ENCODE measurements around the gene ZMIZ1.
"Not testable (repeated sequence)": the region's sequence is repeated elsewhere in the genome, so short reads cannot be mapped to it uniquely, and the experiment has no call there.

Gene ZMIZ1

DNA sequence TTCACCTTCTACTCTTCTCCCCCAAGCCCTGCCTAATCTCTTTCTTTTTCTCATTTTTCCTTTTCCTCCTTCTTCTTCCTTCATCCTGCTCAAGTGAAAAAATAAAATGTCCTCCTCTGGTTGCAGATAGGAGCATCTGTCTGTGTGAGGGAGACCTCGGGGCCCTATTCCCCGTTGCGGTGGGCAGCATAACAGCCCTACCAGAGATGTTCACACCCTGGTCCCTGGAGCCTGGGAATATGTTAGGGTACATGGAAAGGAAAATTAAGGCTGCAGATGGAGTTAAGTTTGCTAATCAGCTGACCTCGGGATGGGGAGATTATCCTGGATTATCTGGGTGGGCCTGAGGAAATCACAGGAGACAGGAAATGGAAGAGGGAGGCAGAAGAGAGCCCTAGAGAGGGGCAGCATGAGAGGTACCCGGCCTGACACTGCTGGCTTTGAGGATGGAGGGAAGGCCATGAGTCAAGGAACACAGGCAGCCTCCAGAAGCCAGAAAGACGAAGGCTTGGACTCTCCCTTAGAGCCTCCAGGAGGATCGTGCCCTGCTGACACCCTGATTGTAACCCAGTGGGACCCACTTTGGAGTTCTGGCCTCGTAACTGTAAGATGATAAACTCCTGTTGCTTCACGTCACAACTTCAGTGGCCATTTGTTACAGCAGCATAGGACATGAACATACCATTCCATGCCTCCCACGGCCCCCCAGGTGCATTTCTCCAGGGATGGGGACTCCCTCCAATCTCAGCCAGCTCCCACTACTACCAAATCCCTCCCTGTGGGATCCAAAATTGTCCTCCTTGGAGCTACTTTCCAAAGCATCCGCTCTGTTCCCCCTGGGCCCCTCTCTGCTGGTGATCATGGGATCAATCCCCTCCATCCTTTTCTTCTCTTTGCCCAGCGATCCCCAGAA, 39.0 kb upstream of the ZMIZ1 start:
- DNase-seq (ENCODE audit: low spot score): no peak

DNA sequence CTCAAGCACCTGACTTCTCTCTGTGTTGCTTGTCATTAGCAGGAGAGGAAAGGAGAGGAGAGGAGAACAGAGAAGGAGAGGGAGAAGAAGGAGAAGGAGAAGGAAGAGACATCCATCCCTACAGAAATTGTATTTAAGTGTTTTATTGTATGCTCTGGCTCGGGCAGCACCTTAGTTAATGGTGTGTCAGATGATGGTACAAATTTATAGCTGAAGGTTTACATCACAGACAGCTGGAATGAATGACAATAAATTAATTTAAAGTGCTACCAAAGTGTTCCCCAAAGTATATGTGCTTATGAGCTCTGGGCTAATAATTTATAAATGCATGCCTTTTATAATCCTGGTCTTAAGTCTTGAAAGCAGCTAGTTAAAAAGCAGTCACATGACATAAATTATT, 38.1 kb upstream of the ZMIZ1 start:
- DNase-seq (ENCODE audit: low spot score): no peak

DNA sequence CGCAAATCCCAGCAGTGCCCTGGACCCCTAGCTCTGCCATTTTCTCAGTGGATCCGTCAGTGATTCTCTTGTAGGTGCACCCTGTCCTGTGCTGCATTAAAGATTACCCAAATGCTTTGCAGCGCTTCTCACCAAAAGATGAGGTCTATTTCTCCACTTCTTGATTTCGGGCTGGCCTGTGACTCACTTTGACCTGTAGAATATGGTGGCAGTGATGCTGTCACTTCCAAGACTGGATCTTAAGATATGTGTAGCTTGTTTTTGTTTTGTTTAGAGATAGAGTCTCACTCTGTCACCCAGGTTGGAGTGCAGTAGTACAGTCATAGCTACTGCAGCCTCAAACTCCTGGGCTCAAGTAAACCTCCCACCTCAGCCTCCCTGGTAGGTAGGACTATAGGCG, 37.0 kb upstream of the ZMIZ1 start:
- no peak for DNase-seq (ENCODE audit: low spot score)

DNA sequence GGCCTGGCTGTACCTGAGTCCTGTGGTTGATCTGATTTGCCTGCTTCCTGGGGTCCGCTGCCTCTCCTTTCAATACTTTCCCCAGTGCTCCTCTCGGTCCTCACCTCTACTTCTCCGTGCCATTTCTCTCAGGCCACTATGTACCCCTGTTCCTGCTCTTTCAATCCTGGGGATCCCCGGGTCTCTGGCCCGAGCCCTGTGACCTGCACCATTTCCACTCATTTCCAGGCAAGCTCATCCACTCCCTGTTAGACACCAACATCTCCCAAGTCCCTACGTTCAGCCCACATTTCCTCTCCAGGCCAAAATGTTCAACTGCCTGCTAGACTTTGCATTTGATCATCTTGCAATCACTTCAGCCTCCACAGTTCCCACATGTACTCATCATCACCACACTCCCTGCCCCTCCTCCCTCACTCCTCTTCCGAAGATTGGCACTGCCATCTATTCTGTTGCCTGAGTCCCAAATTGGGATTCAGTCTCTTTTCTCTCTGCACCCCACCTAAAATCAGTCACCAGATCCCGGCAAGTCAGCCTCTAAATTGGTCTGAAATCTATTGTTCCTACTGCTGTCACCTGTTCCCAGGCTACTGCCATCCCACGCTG, 34.4 kb upstream of the ZMIZ1 start:
- DNase-seq (ENCODE audit: low spot score): no peak

DNA sequence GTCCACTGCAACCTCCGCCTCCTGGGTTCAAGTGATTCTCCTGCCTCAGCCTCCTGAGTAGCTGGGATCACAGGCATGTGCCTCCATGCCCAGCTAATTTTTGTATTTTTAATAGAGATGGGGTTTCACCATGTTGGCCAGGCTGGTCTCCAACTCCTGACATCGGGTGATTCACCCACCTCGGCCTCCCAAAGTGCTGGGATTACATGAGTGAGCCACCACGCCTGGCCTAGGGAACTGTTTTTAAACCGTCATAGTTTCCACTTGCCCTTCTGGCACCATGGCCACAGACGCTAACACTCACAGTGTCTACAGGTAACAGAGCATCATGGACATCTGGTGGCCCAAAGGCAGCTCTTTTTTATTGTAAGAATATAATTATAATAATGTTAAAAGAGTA, 32.4 kb upstream of the ZMIZ1 start:
- DNase-seq (ENCODE audit: low spot score): not testable (repeated sequence)

DNA sequence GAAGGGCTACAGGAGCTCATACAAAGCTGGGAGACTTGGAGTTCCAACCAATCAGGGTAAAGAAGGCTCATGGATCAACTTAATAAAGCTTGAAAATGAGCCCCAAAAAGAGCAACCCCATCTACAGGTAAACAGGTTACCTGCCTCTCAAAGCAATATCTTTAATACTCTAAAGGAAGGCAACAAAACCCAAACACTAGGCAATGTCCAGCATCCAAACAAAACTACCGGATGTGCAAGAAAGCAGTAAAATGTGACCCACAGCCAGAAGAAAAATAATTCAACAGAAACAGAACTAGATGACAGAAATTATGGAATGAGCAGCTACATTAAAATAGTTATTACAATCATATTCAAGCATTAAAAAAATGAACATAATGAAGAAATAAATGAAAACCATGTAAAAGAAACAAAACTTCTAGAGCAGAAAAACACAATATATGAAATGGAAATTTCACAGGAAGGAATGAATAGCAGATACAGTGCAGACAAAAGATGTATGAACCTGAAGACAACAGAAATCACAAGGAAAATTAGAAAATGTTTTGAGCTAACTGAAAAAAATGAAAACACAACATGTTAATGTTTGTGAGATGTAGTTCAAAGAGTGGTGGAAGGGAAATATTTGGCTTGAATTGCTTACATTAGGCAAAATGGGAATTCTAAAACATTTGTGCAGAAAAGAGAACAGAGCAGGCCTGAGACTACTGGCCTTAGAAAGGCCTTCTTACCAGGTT, 30.5 kb upstream of the ZMIZ1 start:
- no peak for DNase-seq (ENCODE audit: low spot score)

DNA sequence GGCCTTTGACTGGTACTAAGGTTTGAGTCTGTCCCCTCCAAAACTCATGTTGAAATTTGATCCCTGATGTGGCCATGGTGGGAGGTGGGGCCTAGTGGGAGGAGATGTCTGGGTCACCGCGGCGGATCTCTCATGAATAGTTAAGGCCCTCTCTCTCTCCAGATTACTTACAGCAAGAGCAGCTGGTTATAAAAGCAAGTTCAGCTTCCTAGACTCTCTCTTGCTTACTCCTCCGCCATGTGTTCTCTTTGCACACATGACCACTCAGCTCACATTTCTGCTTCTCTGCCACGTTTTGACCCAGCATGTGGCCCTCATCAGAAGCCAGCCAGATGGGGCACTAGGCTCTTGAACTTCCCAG, 29.9 kb upstream of the ZMIZ1 start:
- DNase-seq (ENCODE audit: low spot score): no peak

DNA sequence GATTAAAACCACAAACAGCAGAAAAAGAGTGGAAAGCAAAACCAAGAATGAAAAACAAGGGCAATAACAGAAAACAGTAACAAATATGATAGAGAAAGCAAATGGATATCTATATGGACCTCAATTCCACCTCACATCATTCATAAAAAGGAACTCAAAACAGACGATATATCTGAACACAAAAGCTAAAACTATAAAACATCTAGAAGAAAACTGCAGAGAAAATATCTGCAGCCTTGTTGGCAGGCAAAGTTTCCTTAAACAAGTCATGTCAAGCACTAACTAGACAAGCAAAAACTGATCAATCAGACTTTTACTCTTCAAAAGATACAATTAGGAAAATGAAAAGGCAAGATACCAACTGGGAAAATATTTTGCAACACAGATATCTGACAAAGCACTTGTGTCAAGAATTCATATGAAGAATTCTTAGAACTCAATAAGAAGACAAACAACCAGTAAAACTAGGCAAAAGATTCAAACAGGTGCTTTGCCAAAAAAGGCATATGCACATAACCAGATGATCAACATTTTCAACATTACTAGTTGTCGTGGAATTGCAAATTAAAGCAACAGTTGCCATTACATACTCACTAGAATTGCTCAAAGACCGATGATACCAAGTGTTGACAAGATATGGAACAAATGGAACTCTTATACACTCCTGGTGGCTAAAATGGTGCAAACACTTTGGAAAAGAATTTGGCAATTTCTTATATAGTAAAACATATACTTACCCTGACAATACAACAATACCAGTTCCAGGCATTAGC, 25.9 kb upstream of the ZMIZ1 start:
- DNase-seq (ENCODE audit: low spot score): no peak

DNA sequence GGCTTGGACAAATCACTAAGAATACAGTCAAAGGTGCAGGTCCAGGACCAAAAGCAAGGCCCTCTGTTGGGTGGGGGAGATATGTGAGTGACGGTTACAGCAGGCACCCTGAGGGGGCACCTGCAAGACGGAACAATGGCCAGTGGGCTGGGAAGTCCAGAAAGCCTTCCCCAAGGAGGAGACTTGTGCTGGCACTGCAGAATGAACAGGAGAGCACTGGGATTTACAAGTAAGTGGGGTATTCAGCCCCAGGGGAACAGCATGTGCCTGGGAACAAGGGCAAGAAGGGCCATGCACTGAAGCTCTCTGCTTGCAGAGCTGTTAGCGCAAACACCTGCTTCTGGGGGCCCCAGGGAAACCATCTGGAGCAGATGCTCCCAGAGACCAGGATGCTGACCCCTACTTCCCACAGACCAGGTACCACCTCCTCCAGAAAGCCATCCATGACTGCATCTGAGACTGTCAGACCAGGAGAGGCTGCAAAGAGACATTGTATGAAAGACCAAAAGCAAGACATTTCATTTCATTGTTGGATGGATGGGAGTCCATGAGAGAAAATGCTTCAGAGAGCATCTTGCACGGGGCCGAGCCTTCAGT, 24.6 kb upstream of the ZMIZ1 start:
- no peak for DNase-seq (ENCODE audit: low spot score)

DNA sequence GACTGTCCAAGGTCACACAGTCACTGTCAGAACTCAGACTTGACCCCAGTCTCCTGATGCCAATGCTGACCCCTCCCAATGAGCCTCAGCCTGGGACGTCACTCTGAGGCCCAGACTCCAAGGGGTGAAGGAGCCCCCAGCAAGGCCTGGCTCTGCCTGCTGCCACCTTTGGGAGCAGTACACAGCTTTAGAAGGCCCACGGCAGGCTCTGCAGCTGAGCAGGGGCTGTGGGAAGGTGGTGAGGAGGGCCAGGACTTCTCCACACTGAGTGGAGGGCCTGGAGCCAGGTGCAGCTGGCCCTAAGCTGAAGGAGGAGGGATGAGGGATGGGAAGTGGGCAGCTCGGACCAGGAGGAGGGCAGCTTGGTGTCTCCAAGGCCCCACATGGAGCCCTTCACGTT, 23.9 kb upstream of the ZMIZ1 start:
- no peak for DNase-seq (ENCODE audit: low spot score)

DNA sequence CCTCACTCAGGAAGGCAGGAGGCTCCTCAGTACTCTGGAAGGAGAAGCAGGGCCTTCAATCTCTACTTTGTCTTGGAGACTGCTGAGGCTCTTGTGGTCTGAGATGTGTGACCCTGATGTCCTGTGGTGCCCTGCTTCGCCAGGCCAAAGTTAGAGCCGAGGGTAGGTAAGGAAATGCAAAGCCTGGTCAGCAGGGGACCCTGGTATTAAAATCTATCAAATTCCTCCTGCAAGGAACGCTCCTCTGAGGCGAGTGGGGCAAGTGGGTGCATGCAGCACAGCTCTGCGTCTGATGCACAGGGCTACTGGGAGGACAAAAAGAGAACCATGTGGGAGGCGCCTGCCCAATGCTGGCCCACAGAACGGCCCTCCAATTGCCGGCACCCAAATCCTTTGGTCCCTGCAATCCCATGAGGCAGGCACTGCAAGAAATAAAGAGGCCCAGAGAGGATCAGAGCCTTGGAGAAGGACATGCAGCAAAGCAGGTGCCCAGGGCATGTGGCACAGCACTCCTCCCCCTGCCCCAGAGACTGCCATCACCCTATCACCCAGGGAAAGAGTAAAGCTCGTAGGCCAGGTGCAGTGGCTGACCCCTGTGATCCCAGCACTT, 23.1 kb upstream of the ZMIZ1 start:
- DNase-seq (ENCODE audit: low spot score): no peak

DNA sequence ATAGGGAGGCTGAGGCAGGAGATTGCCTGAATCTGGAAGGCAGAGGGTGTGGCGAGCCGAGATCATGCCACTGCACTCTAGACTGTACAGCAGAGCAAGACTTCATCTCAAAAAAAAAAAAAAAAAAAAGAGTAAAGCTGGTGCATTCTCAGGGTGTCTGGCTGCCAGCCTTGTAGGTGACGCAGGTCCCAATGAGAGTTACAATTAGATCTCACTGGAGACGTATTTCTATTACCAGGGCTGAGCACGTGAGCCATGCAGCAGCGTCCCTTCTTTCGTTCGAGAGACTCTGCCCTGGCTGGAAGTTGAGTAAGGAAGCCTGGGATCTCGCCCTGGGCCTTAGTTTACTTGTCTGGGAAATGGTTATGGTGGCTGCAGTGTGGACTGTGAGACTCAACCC, 22.4 kb upstream of the ZMIZ1 start:
- no peak for DNase-seq (ENCODE audit: low spot score)

DNA sequence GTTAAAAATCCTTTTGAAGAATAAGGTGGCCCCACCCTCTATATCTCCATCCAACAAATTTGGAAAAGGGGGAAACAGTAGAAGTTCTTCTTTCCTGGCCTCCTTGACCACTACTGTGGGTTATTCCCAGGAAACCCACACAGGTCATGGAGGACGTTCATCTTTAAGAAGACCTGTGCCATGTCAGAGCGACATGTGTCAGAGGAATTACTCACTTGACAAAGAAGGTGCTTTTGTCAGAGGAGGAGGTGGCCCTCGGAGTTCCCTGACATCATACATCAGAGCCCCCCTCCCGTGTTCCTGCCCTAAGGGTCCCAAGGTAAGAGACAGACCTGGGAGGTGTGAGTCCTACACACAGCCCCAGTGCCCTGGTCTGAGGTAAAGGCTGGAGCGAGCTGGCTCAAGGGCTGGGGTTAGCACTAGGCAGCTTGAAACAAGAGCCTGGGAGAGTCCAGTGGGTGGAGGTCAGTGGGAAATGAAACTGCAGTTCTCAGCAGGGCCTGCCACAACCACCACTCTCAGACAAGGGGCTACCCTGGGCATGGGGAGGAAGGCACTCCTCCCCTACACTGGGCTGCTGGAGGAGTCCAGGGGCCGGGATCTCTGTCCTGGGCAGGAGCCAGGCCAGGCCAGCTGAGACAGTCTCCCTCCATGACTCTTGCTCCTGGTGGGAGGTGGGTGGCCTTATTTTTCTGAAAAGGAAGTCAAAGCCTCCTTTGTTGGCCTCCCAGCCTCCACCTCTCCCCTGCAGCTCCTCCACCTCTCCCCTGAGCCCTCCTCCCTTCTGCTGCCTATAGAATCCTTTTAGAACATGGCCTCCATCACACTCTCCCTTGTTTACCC, 21.8 kb upstream of the ZMIZ1 start:
- DNase-seq (ENCODE audit: low spot score): peak; percentile 40

DNA sequence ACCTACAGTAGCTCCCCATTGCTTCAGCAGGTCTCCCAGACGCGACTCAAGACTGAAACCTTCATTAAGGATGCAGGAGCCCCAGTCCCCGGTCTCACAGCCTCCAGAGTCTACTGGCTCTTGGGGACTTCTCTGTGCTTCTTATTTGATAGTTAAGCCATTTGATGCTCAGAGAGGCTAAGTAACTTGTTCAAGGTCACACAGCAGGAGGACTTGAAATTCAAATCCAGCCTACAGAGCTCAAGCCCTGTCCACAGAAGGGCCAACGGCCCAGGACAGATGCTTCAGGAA, 21.2 kb upstream of the ZMIZ1 start:
- DNase-seq (ENCODE audit: low spot score): no peak

DNA sequence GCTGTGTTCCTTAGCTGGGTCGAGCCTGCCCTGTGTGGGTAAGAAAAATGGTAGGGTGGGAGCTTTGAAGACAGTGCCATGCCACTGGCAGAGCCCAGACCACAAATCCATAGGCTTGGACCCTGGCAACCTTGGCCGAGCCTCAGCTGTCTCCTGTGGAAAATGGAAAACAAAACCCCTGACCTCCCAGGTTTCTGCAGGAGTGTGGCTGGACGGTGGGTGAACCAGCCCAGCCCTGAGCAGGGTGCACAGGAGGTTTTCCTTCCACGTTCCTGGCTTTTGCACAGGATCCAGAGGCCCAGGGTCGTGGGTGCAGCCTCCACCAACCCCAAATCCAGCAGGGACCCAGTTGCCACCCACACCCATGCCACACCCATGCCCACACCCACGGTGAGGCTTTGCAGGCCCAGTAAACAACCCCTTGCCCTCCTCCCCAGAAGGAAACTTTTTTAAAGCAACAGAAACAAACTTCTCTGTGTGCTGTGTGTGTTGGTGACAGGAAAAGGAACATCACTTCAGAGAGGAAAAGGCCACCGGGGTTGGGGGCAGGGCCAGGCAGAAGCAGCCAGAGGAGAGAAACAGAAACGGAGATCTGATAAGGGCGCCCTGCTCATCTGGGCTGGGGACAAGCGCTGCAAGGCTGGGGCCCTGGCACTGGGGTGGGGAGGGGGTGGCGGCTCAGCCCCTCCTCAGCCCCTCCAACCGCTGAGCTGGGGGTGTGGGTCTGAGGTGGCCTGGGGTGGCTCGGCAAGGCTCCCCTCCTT, 20.7 kb upstream of the ZMIZ1 start:
- no peak for DNase-seq (ENCODE audit: low spot score)

DNA sequence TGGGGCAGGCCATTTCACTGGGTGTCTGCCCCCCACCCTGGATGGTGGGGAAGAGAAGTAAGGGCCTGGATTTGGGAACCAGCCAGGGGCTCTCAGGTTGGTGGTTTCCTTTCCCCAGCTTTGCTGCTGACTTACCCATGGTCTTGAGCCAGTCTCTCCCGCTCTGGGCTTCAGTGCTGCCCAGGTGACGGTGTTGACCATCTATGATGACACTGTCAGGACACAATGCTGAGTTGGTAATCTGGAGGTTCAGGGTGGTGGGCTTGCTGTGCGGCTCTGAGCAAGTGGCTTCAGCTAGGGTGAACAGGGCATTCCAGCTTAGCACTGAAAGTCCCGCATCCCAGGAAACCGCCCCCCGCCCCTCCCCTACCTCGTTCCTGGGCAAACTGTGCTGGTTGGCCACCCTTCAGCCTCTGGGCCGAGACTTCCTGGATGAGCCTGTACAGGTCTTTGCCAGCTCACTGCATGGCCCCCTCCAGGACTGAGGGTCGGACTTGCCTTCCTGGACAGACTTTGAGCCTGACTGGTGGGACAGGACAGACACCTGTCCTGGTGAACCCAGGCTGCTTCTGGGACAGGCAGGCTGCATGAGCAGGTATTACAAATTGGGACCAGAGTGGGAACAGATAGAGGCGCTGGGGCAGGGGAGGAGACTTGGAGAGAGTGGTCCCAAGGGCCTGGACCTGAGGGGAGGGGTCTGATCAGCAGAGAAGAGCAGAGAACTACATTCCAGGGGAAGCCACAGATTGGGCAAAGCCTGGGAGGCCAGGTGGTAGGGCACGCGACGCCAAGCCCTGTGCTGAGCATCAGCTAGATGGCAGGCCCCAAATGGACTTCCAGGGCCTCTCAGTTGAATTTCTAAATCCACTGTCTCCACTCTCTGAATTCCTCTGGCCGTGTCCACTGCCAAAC, 19.9 kb upstream of the ZMIZ1 start:
- no peak for DNase-seq (ENCODE audit: low spot score)

DNA sequence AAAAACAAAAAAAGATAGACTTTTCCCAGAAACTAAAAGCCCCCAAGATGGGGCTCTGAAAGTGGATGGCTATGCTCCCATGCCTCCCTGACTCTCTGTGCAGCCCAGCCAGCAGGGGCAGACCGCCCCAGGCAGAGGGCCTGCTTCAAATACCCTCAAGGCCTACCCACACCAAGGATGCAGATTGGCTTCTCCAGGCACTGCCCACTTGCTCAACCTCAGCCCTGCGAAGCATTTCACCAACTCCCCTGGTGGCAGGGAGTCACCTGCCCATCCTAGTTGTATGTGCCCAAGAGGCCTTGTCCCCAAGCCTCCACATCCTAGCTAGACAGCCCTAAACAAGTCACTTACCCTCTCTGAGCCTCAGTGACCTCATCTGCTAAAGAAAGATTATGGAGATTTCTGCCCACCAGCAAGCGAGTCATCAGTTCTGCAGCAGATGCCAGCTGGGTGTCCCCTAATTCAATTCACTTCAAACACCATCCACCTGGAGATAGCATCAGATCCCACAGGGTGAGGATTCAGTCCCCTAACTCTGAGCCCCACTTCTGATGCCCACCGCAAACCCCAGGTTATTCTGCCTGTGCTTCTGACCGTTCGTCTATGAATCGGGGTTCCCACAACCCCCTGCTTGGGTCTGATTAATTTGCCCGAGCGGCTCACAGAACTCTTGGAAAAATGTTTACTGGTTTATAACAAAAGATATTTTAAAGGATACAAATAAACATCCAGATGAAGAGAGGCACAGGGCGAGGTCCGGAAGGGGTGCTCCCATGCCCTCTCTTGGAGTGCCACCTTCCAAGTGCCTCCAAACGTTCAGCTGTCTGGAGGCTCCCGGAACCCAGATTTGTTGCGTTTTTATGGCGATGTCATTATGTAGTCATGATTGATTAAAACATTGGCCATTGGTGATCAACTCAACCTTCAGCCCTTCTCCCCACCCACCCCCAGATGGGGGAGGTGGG, 18.6 kb upstream of the ZMIZ1 start:
- no peak for DNase-seq (ENCODE audit: low spot score)

All from globus pallidus (tissue), 1 donor.